ENCODE results near the gene CREG1.
"Not testable (repeated sequence)": the region's sequence is repeated elsewhere in the genome, so short reads cannot be mapped to it uniquely, and the experiment has no call there.

CREG1 gene

GRCh38 chr1:167553136-167554027, at the start of gene CREG1:
Gene CREG1, minus strand, starts transcription at chr1:167553762.
- peak; percentile 55 for DNase-seq (ENCODE audit: low read depth, low spot score)

- no peak for DNase-seq (ENCODE audit: low read depth, low spot score)
These were observed 49.3 kb upstream of the CREG1 start for GRCh38 chr1:167602840-167603239.

GRCh38 chr1:167601442-167602383, 48.2 kb upstream of the CREG1 start:
- no peak for DNase-seq (ENCODE audit: low read depth, low spot score)

- DNase-seq (ENCODE audit: low read depth, low spot score) = no peak
These were observed 46.5 kb upstream of the CREG1 start for GRCh38 chr1:167599957-167600581.

GRCh38 chr1:167594822-167595221, 41.3 kb upstream of the CREG1 start:
- DNase-seq (ENCODE audit: low read depth, low spot score) = no peak

- no peak for DNase-seq (ENCODE audit: low read depth, low spot score)
These were observed 40.3 kb upstream of the CREG1 start for GRCh38 chr1:167593860-167594259.

- no peak for DNase-seq (ENCODE audit: low read depth, low spot score)
These were observed 38.9 kb upstream of the CREG1 start for GRCh38 chr1:167592475-167592874.

GRCh38 chr1:167588361-167588760, 34.8 kb upstream of the CREG1 start:
- DNase-seq (ENCODE audit: low read depth, low spot score) = no peak

- DNase-seq (ENCODE audit: low read depth, low spot score) = no peak
These were observed 34.3 kb upstream of the CREG1 start for GRCh38 chr1:167587872-167588271.

GRCh38 chr1:167587342-167587741, 33.8 kb upstream of the CREG1 start:
- DNase-seq (ENCODE audit: low read depth, low spot score) = no peak

GRCh38 chr1:167584581-167584980, 31.0 kb upstream of the CREG1 start:
- no peak for DNase-seq (ENCODE audit: low read depth, low spot score)

GRCh38 chr1:167582722-167583121, 29.2 kb upstream of the CREG1 start:
- no peak for DNase-seq (ENCODE audit: low read depth, low spot score)

- DNase-seq (ENCODE audit: low read depth, low spot score) = no peak
These were observed 28.5 kb upstream of the CREG1 start for GRCh38 chr1:167582064-167582463.

- no peak for DNase-seq (ENCODE audit: low read depth, low spot score)
These were observed 26.4 kb upstream of the CREG1 start for GRCh38 chr1:167579986-167580385.

- no peak for DNase-seq (ENCODE audit: low read depth, low spot score)
These were observed 25.5 kb upstream of the CREG1 start for GRCh38 chr1:167578939-167579521.

- DNase-seq (ENCODE audit: low read depth, low spot score) = no peak
These were observed 22.1 kb upstream of the CREG1 start for GRCh38 chr1:167575649-167576048.

- no peak for DNase-seq (ENCODE audit: low read depth, low spot score)
These were observed 19.5 kb upstream of the CREG1 start for GRCh38 chr1:167573035-167573434.

GRCh38 chr1:167570712-167571111, 17.1 kb upstream of the CREG1 start:
- DNase-seq (ENCODE audit: low read depth, low spot score) = not testable (repeated sequence)

GRCh38 chr1:167567663-167568062, 14.1 kb upstream of the CREG1 start:
- no peak for DNase-seq (ENCODE audit: low read depth, low spot score)

GRCh38 chr1:167566766-167567165, 13.2 kb upstream of the CREG1 start:
- no peak for DNase-seq (ENCODE audit: low read depth, low spot score)

- no peak for DNase-seq (ENCODE audit: low read depth, low spot score)
These were observed 12.4 kb upstream of the CREG1 start for GRCh38 chr1:167565922-167566321.
